Natural killer cell (primary cell): ENCODE data around the gene FMR1NB. TPM values are rescaled to one million over a fixed set of nuclear protein-coding genes. Genes with fewer than 3 reads are reported as not detected.

ENCODE experiments used
- ATAC-seq, 3 donors: fragments of 150-1000 bp in 2 of 3; fragments of 200-7000 bp in 1 of 3; cut with Tn5 transposase; 1 replicate in 1 of 3; 2 replicates in 2 of 3; pipeline ENCODE4 v1.10.0; 2021; ENCODE audit warnings: mild to moderate bottlenecking in 2 of 3, moderate library complexity in 2 of 3
- DNase-seq, 2 donors: peaks; one replicate each; pipeline versions ENCODE4 v3.0.0 to v3.0.0-alpha.2; 2013 to 2021; ENCODE audit warnings: mixed read lengths in 1 of 2
- H3K27ac ChIP-seq: one replicate; pipeline ENCODE4 v1.5.1; 2013; ENCODE audit warnings: mild to moderate bottlenecking, low read length
- H3K27me3 ChIP-seq: one replicate; pipeline ENCODE4 v1.6.1; 2013; ENCODE audit warnings: low read length; ENCODE audit not compliant: control insufficient read depth, insufficient read depth
- H3K36me3 ChIP-seq: one replicate; pipeline ENCODE4 v1.6.1; 2013; ENCODE audit warnings: low read length; ENCODE audit not compliant: control insufficient read depth, insufficient read depth
- H3K4me1 ChIP-seq: one replicate; pipeline ENCODE4 v1.6.1; 2013; ENCODE audit warnings: low read length; ENCODE audit not compliant: control insufficient read depth, insufficient read depth
- H3K4me3 ChIP-seq: one replicate; pipeline ENCODE4 v1.5.1; 2013; ENCODE audit warnings: low read length
- H3K9me3 ChIP-seq: one replicate; pipeline ENCODE4 v1.6.1; 2013; ENCODE audit warnings: low read length; ENCODE audit not compliant: control insufficient read depth, insufficient read depth
- H3K27ac Mint-ChIP-seq, 2 donors: one replicate each; pipeline ENCODE4 v1.8.0; 2022; ENCODE audit warnings: mild to moderate bottlenecking in 2 of 2, mixed read lengths in 2 of 2, moderate library complexity in 1 of 2
- H3K27me3 Mint-ChIP-seq, 2 donors: one replicate each; pipeline ENCODE4 v1.8.0; 2022; ENCODE audit warnings: low read depth in 2 of 2, mixed read lengths in 2 of 2
- H3K36me3 Mint-ChIP-seq: one replicate; pipeline ENCODE4 v1.8.0; 2022; ENCODE audit warnings: mixed read lengths
- H3K4me1 Mint-ChIP-seq, 2 donors: one replicate each; pipeline ENCODE4 v1.8.0; 2022; ENCODE audit warnings: mixed read lengths in 2 of 2
- H3K4me3 Mint-ChIP-seq: one replicate; pipeline ENCODE4 v1.8.0; 2022; ENCODE audit warnings: mild to moderate bottlenecking, moderate library complexity, mixed read lengths
- H3K9me3 Mint-ChIP-seq, 2 donors: one replicate each; pipeline ENCODE4 v1.8.0; 2022; ENCODE audit warnings: mixed read lengths in 2 of 2
- WGBS: methylation state at CpG from one replicate; pipeline ENCODE4 v1.1.7; 2013; ENCODE audit warnings: missing lambda C conversion rate; ENCODE audit not compliant: insufficient coverage; 5-methylcytosine and 5-hydroxymethylcytosine counted together
- intact Hi-C: fragments of 100-400 bp; cut with micrococcal nuclease; formaldehyde crosslinking; loops from one replicate; pipeline ENCODE4 v1.14.2; 2022
- total RNA-seq, 4 donors: library from RNA; stranded (reverse); fragments of 120-200 nt in 1 of 4; gene quantifications; one replicate each; pipeline versions ENCODE4 v1.2.3 to v1.2.4, GENCODE V29; 2013 to 2022
- TF ChIP-seq, protein P1 (sequence below): fragments of 200-600 bp; IDR thresholded peaks from one replicate; pipeline ENCODE4 v1.8.0; 2022; ENCODE audit warnings: antibody characterized with exemption

FMR1NB gene
- total RNA-seq, 3 donors from 2014 or later (not counting 1 experiment from before 2014, with no cell fraction given), result not detected

DNA sequence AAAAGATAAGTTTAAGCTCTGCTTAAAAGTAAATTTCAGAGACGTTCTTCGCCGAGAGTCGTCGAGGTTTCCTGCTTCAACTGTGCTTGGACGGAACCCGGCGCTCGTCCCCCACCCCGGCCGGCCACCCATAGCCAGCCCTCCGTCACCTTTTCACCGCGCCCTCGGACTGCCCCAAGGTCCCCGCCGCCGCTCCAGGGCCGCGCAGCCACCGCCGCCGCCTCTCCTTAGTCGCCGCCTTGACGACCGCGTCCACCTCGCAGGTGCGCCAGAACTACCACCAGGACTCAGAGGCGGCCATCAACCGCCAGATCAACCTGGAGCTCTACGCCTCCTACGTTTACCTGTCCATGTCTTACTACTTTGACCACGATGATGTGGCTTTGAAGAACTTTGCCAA, 70.8 kb downstream of the FMR1NB start:
- H3K4me1 Mint-ChIP-seq, result no peaks in the 10 kb centered on the region
- H3K27me3 Mint-ChIP-seq, result peaks cover 3 to 13% of the 10 kb centered on the region in 2 donors
- DNase-seq (no peak), ATAC-seq (no peak)
- Histone ChIP-seq H3K27me3 (no peaks in the 10 kb centered on the region), H3K4me1 (no peaks in the 10 kb centered on the region), H3K27ac (no peak overlapping the region), H3K36me3 (no peaks in the 10 kb centered on the region), H3K4me3 (no peak overlapping the region), H3K9me3 (no peaks in the 10 kb centered on the region)
- WGBS, result 94% methylated on average over 32 of the region's 35 CpGs
- no peak overlapping the region for H3K4me3 Mint-ChIP-seq
- no peaks in the 10 kb centered on the region for H3K9me3 Mint-ChIP-seq
- H3K27ac Mint-ChIP-seq, result no peak overlapping the region
- intact Hi-C loops, result no loop called here
- H3K36me3 Mint-ChIP-seq, result no peaks in the 10 kb centered on the region
- TF ChIP-seq, protein P1, sequence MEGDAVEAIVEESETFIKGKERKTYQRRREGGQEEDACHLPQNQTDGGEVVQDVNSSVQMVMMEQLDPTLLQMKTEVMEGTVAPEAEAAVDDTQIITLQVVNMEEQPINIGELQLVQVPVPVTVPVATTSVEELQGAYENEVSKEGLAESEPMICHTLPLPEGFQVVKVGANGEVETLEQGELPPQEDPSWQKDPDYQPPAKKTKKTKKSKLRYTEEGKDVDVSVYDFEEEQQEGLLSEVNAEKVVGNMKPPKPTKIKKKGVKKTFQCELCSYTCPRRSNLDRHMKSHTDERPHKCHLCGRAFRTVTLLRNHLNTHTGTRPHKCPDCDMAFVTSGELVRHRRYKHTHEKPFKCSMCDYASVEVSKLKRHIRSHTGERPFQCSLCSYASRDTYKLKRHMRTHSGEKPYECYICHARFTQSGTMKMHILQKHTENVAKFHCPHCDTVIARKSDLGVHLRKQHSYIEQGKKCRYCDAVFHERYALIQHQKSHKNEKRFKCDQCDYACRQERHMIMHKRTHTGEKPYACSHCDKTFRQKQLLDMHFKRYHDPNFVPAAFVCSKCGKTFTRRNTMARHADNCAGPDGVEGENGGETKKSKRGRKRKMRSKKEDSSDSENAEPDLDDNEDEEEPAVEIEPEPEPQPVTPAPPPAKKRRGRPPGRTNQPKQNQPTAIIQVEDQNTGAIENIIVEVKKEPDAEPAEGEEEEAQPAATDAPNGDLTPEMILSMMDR, result no peak

DNA sequence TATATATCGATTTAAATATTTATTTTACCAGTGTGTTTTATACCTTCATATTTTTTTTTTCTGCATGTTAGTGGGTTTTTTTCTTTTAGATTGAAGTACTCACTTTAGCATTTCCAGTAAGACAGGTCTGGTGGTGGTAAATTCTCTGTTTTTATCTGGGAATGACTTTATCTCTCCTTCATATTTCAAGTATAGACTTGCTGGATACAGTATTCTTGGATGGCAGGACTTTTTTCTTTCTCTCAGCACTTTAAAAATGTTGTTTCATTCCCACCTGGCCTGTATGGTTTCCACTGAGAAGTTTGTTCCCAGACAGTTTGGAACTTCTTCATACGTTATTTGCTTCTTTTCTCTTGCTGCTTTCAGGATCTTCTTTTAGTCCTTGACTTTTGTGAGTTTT, 86.1 kb downstream of the FMR1NB start:
- H3K4me1 Mint-ChIP-seq, result no peaks in the 10 kb centered on the region
- peaks cover 0 to 14% of the 10 kb centered on the region in 2 donors for H3K9me3 Mint-ChIP-seq
- Histone ChIP-seq H3K9me3 (no peaks in the 10 kb centered on the region), H3K36me3 (no peaks in the 10 kb centered on the region), H3K27ac (no peak overlapping the region), H3K4me1 (no peaks in the 10 kb centered on the region), H3K4me3 (no peak overlapping the region), H3K27me3 (no peaks in the 10 kb centered on the region)
- no peak for DNase-seq
- H3K27ac Mint-ChIP-seq, result no peak overlapping the region
- no peak overlapping the region for H3K4me3 Mint-ChIP-seq
- intact Hi-C loops, result no loop called here
- TF ChIP-seq, protein P1, result no peak
- H3K36me3 Mint-ChIP-seq, result peaks cover 11% of the 10 kb centered on the region
- no peak for ATAC-seq
- peaks cover 10 to 28% of the 10 kb centered on the region in 2 donors for H3K27me3 Mint-ChIP-seq
- WGBS, result no CpG with 5 or more reads among the region's 2 CpGs

DNA sequence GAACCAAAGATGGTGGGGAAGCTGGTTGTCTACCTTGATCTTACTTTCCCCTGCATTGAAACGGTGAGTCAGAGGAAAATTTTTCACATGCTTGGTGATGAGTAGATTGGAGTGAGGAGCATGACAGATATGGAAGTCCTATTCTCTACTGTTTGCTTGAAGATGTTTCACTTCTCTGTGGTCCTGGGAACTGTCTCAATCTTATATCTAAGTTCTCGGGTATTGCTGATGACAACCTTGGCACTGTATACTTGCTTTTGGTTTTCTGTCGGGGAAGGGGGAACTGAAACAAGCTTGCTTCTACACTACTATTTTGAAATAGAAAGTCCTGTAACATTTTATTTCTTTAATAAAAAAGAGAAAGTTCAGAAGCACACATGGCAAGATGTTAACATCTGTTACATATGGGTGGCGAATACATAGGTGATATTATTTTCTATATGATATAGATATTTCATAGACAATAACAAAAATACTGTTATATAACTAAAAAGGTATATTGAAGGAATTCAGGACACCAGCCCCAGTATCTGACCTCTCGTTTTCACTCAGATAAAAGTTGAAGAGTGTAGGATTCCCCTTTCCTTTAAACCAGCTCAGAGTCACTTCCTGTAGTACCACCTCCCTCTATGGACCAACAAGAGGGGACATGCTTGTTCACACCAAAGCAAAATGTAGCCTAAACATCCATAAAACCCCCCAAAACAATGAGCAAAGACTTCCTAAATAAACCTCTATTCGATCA, 88.8 kb downstream of the FMR1NB start:
- no peaks in the 10 kb centered on the region for H3K4me1 ChIP-seq
- no peak overlapping the region for H3K4me3 Mint-ChIP-seq
- no peak overlapping the region for H3K4me3 ChIP-seq
- no peaks in the 10 kb centered on the region for H3K27me3 ChIP-seq
- intact Hi-C loops, result no loop called here
- H3K36me3 ChIP-seq, result no peaks in the 10 kb centered on the region
- no peak overlapping the region for H3K27ac ChIP-seq
- 64% methylated on average over 2 of the region's 6 CpGs for WGBS
- no peak overlapping the region for H3K27ac Mint-ChIP-seq
- H3K27me3 Mint-ChIP-seq, result peaks cover 10 to 34% of the 10 kb centered on the region in 2 donors
- H3K36me3 Mint-ChIP-seq, result peaks cover 11% of the 10 kb centered on the region
- TF ChIP-seq, protein P1, result no peak
- peaks cover 0 to 14% of the 10 kb centered on the region in 2 donors for H3K9me3 Mint-ChIP-seq
- no peak for ATAC-seq
- no peaks in the 10 kb centered on the region for H3K9me3 ChIP-seq
- no peak for DNase-seq
- H3K4me1 Mint-ChIP-seq, result no peaks in the 10 kb centered on the region

DNA sequence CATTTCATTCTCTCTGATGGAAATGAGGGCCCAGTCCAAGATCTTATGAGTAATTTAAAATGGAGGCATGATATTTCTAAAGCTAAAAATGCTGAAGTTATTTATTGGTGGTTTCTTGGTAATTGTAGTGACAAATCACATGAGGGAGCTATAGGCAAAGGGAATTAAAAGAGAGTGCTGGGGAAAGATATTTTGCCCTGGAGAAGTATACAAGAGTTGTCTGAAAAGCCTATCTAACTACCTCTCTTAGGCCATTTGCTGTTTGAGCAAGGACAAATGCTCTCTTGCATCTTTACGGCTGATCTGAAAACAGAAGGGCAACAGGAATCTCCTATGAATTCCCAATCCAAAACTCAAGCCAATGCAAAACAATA, 89.4 kb downstream of the FMR1NB start:
- Histone ChIP-seq H3K36me3 (no peaks in the 10 kb centered on the region), H3K27ac (no peak overlapping the region), H3K4me3 (no peak overlapping the region), H3K4me1 (no peaks in the 10 kb centered on the region), H3K27me3 (no peaks in the 10 kb centered on the region), H3K9me3 (no peaks in the 10 kb centered on the region)
- ATAC-seq (no peak), DNase-seq (no peak)
- TF ChIP-seq, protein P1, result no peak
- intact Hi-C loops, result no loop called here
- no peak overlapping the region for H3K27ac Mint-ChIP-seq
- H3K9me3 Mint-ChIP-seq, result peaks cover 0 to 14% of the 10 kb centered on the region in 2 donors
- H3K4me1 Mint-ChIP-seq, result no peaks in the 10 kb centered on the region
- H3K4me3 Mint-ChIP-seq, result no peak overlapping the region
- peaks cover 11% of the 10 kb centered on the region for H3K36me3 Mint-ChIP-seq
- 80% methylated on average over 1 of the region's 1 CpG for WGBS
- H3K27me3 Mint-ChIP-seq, result peaks cover 10 to 34% of the 10 kb centered on the region in 2 donors
